CD4-positive, alpha-beta T cell (primary cell): ENCODE data around the gene TSPAN11. TPM values are rescaled to one million over a fixed set of nuclear protein-coding genes. Genes with fewer than 3 reads are reported as not detected.

Experiments used
- ATAC-seq: fragments of 200-7000 bp; cut with Tn5 transposase; one replicate; pipeline ENCODE4 v1.10.0; 2022; ENCODE audit warnings: mild to moderate bottlenecking; ENCODE audit not compliant: poor library complexity
- CTCF ChIA-PET: fragments of 350-600 bp; sonication (Branson Sonifier 250); formaldehyde crosslinking; loops from one replicate; lab custom pipeline; 2021; ENCODE audit warnings: antibody characterized with exemption, inconsistent platforms; lab: Charles Lee
- POLR2A ChIA-PET: fragments of 350-600 bp; sonication (Branson Sonifier 250); formaldehyde crosslinking; loops from one replicate; lab custom pipeline; 2021; ENCODE audit warnings: antibody characterized with exemption, inconsistent platforms; lab: Charles Lee
- DNase-seq, 14 experiments: peaks; one replicate each; pipeline ENCODE4 v3.0.0-alpha.2; 2013 to 2020; ENCODE audit warnings: mixed read lengths in 2 of 14
- H3K27ac ChIP-seq, 2 donors: one replicate each; pipeline versions ENCODE4 v1.5.1 to v1.7.0; 2013; ENCODE audit warnings: low read length in 2 of 2, low read depth in 1 of 2, mild to moderate bottlenecking in 1 of 2
- H3K27me3 ChIP-seq, 2 experiments: 1 replicate in 1 of 2; 2 replicates in 1 of 2; pipeline versions ENCODE4 v1.6.1 to v1.7.0; 2013; ENCODE audit warnings: low read length in 2 of 2, control low read depth in 1 of 2, mild to moderate bottlenecking in 1 of 2, moderate library complexity in 1 of 2; ENCODE audit not compliant: insufficient read depth in 2 of 2, control insufficient read depth in 1 of 2
- H3K36me3 ChIP-seq: one replicate; pipeline ENCODE4 v1.6.1; 2013; ENCODE audit warnings: low read length, control low read depth; ENCODE audit not compliant: insufficient read depth
- H3K4me1 ChIP-seq: one replicate; pipeline ENCODE4 v1.6.1; 2013; ENCODE audit warnings: low read length, control low read depth; ENCODE audit not compliant: insufficient read depth
- H3K4me3 ChIP-seq: one replicate; pipeline ENCODE4 v1.5.1; 2013; ENCODE audit warnings: mild to moderate bottlenecking, low read length, moderate library complexity
- H3K9me3 ChIP-seq, 2 experiments: 1 replicate in 1 of 2; 2 replicates in 1 of 2; pipeline versions ENCODE4 v1.6.1 to v1.7.0; 2013; ENCODE audit warnings: low read length in 2 of 2, mild to moderate bottlenecking in 2 of 2, control low read depth in 1 of 2, moderate library complexity in 1 of 2; ENCODE audit not compliant: control insufficient read depth in 1 of 2, insufficient read depth in 1 of 2
- H3K27ac Mint-ChIP-seq: one replicate; pipeline ENCODE4 v1.8.0; 2020; ENCODE audit warnings: mixed read lengths
- H3K27me3 Mint-ChIP-seq: one replicate; pipeline ENCODE4 v1.8.0; 2021; ENCODE audit warnings: mixed read lengths
- H3K36me3 Mint-ChIP-seq: one replicate; pipeline ENCODE4 v1.8.0; 2021; ENCODE audit warnings: low read depth, mixed read lengths
- H3K4me1 Mint-ChIP-seq: one replicate; pipeline ENCODE4 v1.8.0; 2021; ENCODE audit warnings: low read depth, mixed read lengths
- H3K4me3 Mint-ChIP-seq: one replicate; pipeline ENCODE4 v1.8.0; 2020; ENCODE audit warnings: mild to moderate bottlenecking, mixed read lengths
- H3K9me3 Mint-ChIP-seq: one replicate; pipeline ENCODE4 v1.8.0; 2020; ENCODE audit warnings: mixed read lengths
- CTCF ChIP-seq: fragments of 200-600 bp; IDR thresholded peaks from one replicate; pipeline ENCODE4 v1.8.0; 2022; ENCODE audit warnings: antibody characterized with exemption, mild to moderate bottlenecking
- intact Hi-C, 2 experiments: fragments of 100-400 bp; cut with DNase I in 1 of 2; cut with micrococcal nuclease in 1 of 2; formaldehyde crosslinking; loops; one replicate each; pipeline versions ENCODE4 v1.15.1 to v1.9.0; 2023 to 2025; cut with DNase I, micrococcal nuclease
- total RNA-seq, 174 experiments: library from RNA in 2 of 174; stranded (reverse) in 2 of 174; gene quantifications; one replicate each; pipeline ENCODE4 v1.2.3 and lab custom pipeline; 2021 to 2026

Gene TSPAN11
- total RNA-seq, 2 experiments from 2014 or later: not detected

GRCh38 chr12:30911207-30911606 is 15.3 kb upstream of the TSPAN11 start:
- Mint-ChIP-seq H3K27ac (no peak overlapping the region), H3K4me1 (no peaks in the 10 kb centered on the region), H3K27me3 (peaks cover 8% of the 10 kb centered on the region), H3K9me3 (no peaks in the 10 kb centered on the region), H3K36me3 (no peaks in the 10 kb centered on the region), H3K4me3 (no peak overlapping the region)
- H3K27ac ChIP-seq: no peak overlapping the region
- intact Hi-C loops: no loop called here
- TF ChIP-seq CTCF: no peak
- peaks cover 0 to 2% of the 10 kb centered on the region in 2 experiments for H3K27me3 ChIP-seq
- DNase-seq (no peak), ATAC-seq (no peak)
- no peaks in the 10 kb centered on the region for H3K9me3 ChIP-seq
- no peak overlapping the region for H3K4me3 ChIP-seq
- H3K36me3 ChIP-seq: no peaks in the 10 kb centered on the region
- no peaks in the 10 kb centered on the region for H3K4me1 ChIP-seq
- POLR2A ChIA-PET: no interaction called here
- CTCF ChIA-PET: no interaction called here

DNA sequence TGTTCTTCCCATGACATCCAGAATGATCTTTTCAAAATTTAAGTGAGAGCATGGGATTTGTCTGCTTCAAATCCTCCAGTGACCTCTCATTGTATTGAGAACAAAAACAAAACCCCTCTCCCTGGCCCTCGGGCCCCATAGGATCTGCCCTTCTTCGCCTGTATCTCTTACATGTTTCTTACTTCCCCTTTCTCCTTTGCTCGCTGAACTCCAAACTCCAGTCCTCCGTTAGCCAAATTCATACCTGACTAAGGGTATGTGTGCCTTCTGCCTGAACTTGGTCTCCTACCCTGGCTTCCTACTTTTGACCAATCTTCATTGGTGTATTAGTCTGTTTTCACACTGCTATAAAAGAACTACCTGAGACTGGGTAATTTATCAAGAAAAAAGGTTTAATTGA is 13.2 kb upstream of the TSPAN11 start:
- Histone ChIP-seq H3K4me3 (no peak overlapping the region), H3K36me3 (no peaks in the 10 kb centered on the region), H3K27ac (no peak overlapping the region), H3K9me3 (no peaks in the 10 kb centered on the region), H3K4me1 (no peaks in the 10 kb centered on the region), H3K27me3 (peaks cover 0 to 6% of the 10 kb centered on the region in 2 experiments)
- intact Hi-C loops: no loop called here
- no peak overlapping the region for H3K27ac Mint-ChIP-seq
- no peaks in the 10 kb centered on the region for H3K9me3 Mint-ChIP-seq
- H3K36me3 Mint-ChIP-seq: no peaks in the 10 kb centered on the region
- H3K27me3 Mint-ChIP-seq: peaks cover 13% of the 10 kb centered on the region
- ATAC-seq: no peak
- DNase-seq: no peak
- no peak overlapping the region for H3K4me3 Mint-ChIP-seq
- CTCF ChIA-PET: no interaction called here
- POLR2A ChIA-PET: no interaction called here
- no peak for TF ChIP-seq CTCF
- no peaks in the 10 kb centered on the region for H3K4me1 Mint-ChIP-seq

DNA sequence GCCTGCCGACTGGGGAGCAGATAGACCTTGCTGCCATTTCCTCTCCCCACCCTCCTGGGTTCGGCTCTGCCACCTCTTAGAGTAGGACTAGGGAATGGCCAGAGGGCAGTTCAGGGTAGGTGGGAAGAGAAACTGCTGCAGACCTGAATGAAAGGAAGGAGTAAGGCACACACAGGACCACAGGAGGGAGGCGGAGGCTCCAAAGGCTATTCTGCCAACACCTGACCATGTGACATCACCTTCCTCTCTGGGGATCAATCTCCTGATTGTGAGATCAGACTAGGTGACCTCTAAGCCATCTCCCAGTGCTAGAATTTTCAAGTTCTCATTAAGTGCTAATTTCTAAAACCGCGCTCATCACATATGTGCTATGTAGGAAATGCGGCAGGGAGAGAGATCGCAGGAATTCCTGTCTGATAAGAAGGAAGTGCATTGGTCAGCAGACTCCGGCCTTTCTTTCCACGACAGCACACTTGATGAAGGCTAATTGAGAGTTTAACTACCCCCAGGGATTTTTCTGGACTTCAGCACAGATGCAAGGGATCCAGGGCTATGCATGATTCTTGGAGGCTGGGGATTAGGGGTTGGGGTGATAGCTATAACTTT is 11.5 kb upstream of the TSPAN11 start:
- ChIA-PET POLR2A (no interaction called here), CTCF (no interaction called here)
- TF ChIP-seq CTCF: no peak
- Mint-ChIP-seq H3K27me3 (peaks cover 24% of the 10 kb centered on the region), H3K4me1 (no peaks in the 10 kb centered on the region), H3K9me3 (no peaks in the 10 kb centered on the region), H3K36me3 (no peaks in the 10 kb centered on the region), H3K4me3 (no peak overlapping the region), H3K27ac (no peak overlapping the region)
- H3K4me1 ChIP-seq: no peaks in the 10 kb centered on the region
- H3K36me3 ChIP-seq: no peaks in the 10 kb centered on the region
- H3K9me3 ChIP-seq: no peaks in the 10 kb centered on the region
- no peak for DNase-seq
- ATAC-seq: no peak
- peaks cover 0 to 5% of the 10 kb centered on the region in 2 experiments for H3K27me3 ChIP-seq
- intact Hi-C loops: no loop called here
- H3K4me3 ChIP-seq: no peak overlapping the region
- no peak overlapping the region for H3K27ac ChIP-seq
